MM.1S (cell line): ENCODE results near the gene IGFBP5.

Experiments
- DNase-seq: peaks from one replicate; pipeline ENCODE4 v3.0.0-alpha.2; 2015
- H2AFZ ChIP-seq: fragments of 300-600 bp; sonication (generic); 2 replicates; pipeline ENCODE4 v1.6.0; 2016; ENCODE audit warnings: antibody characterized with exemption, low read length
- H3F3A ChIP-seq: fragments of 300-600 bp; sonication (generic); 2 replicates; pipeline ENCODE4 v1.6.1; 2016; ENCODE audit warnings: mild to moderate bottlenecking, antibody characterized with exemption, low read length, moderate library complexity, mixed read lengths; ENCODE audit not compliant: insufficient read depth
- H3K27ac ChIP-seq: fragments of 300-600 bp; sonication (generic); 2 replicates; pipeline ENCODE4 v1.5.1; 2016; ENCODE audit warnings: mild to moderate bottlenecking, low read length
- H3K27me3 ChIP-seq: fragments of 300-600 bp; sonication (generic); replicated peaks from 2 replicates; pipeline ENCODE4 v1.6.0; 2016; ENCODE audit warnings: low read length; ENCODE audit not compliant: insufficient read depth
- H3K36me3 ChIP-seq: fragments of 300-600 bp; sonication (generic); replicated peaks from 2 replicates; pipeline ENCODE4 v1.6.1; 2016; ENCODE audit warnings: mild to moderate bottlenecking, low read length, mixed read lengths; ENCODE audit not compliant: insufficient read depth
- H3K4me1 ChIP-seq: fragments of 300-600 bp; sonication (generic); 2 replicates; pipeline ENCODE4 v1.6.1; 2016; ENCODE audit warnings: low read length, mixed read lengths
- H3K4me2 ChIP-seq: fragments of 300-600 bp; sonication (generic); 2 replicates; pipeline ENCODE4 v1.6.0; 2016; ENCODE audit warnings: low read depth, low read length
- H3K4me3 ChIP-seq: fragments of 300-600 bp; sonication (generic); 2 replicates; pipeline ENCODE4 v1.5.1; 2016; ENCODE audit warnings: low read length, mixed read lengths
- H3K79me2 ChIP-seq: fragments of 300-600 bp; sonication (generic); 2 replicates; pipeline ENCODE4 v1.6.1; 2016; ENCODE audit warnings: mixed run types, low read length, mixed read lengths
- H3K9ac ChIP-seq: fragments of 300-600 bp; sonication (generic); 2 replicates; pipeline ENCODE4 v1.6.1; 2016; ENCODE audit warnings: low read length, mixed read lengths
- H3K9me2 ChIP-seq: fragments of 300-600 bp; sonication (generic); replicated peaks from 2 replicates; pipeline ENCODE4 v1.6.1; 2016; ENCODE audit warnings: mild to moderate bottlenecking, low read length, mixed read lengths; ENCODE audit not compliant: insufficient read depth
- H3K9me3 ChIP-seq: fragments of 300-600 bp; sonication (generic); replicated peaks from 2 replicates; pipeline ENCODE4 v1.6.1; 2016; ENCODE audit warnings: mild to moderate bottlenecking, low read length, mixed read lengths; ENCODE audit not compliant: insufficient read depth
- H4K20me1 ChIP-seq: fragments of 300-600 bp; sonication (generic); 2 replicates; pipeline ENCODE4 v1.6.1; 2016; ENCODE audit warnings: mild to moderate bottlenecking, low read length, moderate library complexity, mixed read lengths; ENCODE audit not compliant: insufficient read depth
- EZH2 ChIP-seq: fragments of 300-600 bp; sonication (generic); optimal IDR thresholded peaks from 2 replicates; pipeline ENCODE3; 2017; ENCODE audit warnings: low read depth, mild to moderate bottlenecking, antibody characterized with exemption, low read length, mixed read lengths
- EZH2phosphoT487 ChIP-seq: fragments of 300-600 bp; sonication (generic); IDR thresholded peaks from 2 replicates; pipeline ENCODE4 v1.6.1; 2018; ENCODE audit warnings: antibody characterized with exemption, low read length
- TF ChIP-seq, protein P1 (sequence below): fragments of 300-600 bp; sonication (generic); IDR thresholded peaks from 2 replicates; pipeline ENCODE4 v1.5.1; 2016; ENCODE audit warnings: antibody characterized with exemption, low read length, mixed read lengths

Gene IGFBP5

DNA sequence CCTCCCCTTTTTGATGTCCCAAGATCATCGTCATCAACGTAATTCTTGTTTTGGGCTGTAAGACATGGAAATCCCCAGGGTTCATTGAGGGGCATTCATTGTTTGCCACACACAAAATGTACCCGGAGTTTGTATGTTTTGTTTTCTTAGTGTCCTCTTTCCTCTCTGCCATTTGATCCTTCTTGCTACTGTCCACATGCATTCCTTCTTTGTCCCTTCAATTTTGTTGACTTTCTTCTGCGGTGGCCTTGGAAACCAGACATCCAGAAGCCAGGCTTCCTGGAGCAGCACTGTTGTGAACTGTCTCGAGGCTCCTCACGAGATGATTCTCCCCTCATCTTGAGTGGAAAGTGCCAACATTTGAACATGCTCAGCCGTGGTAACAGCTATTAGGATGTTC, 37.4 kb downstream of the IGFBP5 start:
- no peak overlapping the region for H3K9ac ChIP-seq
- no peaks in the 10 kb centered on the region for H3K27me3 ChIP-seq
- no peaks in the 10 kb centered on the region for H3K9me2 ChIP-seq
- H3K9me3 ChIP-seq, result no peaks in the 10 kb centered on the region
- H2AFZ ChIP-seq, result no peak overlapping the region
- H4K20me1 ChIP-seq, result no peaks in the 10 kb centered on the region
- no peak for DNase-seq
- no peaks in the 10 kb centered on the region for H3F3A ChIP-seq
- no peaks in the 10 kb centered on the region for H3K4me1 ChIP-seq
- H3K79me2 ChIP-seq, result no peaks in the 10 kb centered on the region
- no peaks in the 10 kb centered on the region for H3K36me3 ChIP-seq
- no peak for TF ChIP-seq EZH2phosphoT487
- TF ChIP-seq, protein P1, sequence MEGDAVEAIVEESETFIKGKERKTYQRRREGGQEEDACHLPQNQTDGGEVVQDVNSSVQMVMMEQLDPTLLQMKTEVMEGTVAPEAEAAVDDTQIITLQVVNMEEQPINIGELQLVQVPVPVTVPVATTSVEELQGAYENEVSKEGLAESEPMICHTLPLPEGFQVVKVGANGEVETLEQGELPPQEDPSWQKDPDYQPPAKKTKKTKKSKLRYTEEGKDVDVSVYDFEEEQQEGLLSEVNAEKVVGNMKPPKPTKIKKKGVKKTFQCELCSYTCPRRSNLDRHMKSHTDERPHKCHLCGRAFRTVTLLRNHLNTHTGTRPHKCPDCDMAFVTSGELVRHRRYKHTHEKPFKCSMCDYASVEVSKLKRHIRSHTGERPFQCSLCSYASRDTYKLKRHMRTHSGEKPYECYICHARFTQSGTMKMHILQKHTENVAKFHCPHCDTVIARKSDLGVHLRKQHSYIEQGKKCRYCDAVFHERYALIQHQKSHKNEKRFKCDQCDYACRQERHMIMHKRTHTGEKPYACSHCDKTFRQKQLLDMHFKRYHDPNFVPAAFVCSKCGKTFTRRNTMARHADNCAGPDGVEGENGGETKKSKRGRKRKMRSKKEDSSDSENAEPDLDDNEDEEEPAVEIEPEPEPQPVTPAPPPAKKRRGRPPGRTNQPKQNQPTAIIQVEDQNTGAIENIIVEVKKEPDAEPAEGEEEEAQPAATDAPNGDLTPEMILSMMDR, result no peak
- TF ChIP-seq EZH2, result no peak
- H3K27ac ChIP-seq, result no peak overlapping the region
- no peak overlapping the region for H3K4me2 ChIP-seq
- H3K4me3 ChIP-seq, result no peak overlapping the region

DNA sequence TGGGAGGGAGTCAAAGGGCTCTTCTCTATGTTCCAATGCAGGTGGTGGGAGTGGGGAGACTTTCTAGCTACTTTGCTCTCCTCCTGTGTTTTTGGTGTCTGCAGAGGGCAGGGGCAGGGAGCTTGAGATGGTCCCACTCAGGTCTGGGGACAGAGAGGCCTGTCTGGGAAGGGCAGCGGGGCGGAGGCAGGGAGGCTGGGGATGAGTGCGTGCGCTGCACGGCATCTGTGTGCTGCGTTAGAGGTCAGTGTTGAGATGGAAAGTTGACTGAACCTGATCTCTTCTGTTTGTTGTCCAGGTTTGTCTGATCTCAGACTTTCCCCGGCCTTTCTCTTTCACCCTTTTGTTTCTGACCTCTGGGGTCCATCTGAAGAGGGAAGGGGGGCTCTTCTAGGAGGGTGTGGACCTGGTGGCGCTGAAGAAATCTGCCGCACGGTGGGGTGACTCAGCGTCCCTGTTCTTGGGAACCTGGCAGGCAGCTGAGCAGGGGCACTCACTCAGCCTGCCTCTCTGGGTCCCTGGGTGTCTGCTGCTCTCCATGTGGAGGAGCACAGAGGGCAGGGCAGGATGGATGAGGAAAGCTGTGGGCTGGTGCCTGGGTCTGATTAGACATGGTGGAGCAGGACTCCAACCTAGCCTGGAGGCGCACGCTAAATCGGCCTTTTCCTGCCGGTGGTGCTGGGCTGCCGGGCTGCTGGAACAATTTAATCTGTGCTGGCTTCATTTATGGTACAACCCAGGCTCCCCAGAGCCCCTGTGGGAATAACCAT, 38.1 kb downstream of the IGFBP5 start:
- no peaks in the 10 kb centered on the region for H3K9me3 ChIP-seq
- no peak overlapping the region for H3K27ac ChIP-seq
- no peak overlapping the region for H2AFZ ChIP-seq
- no peaks in the 10 kb centered on the region for H3K36me3 ChIP-seq
- H3K4me2 ChIP-seq, result no peak overlapping the region
- no peaks in the 10 kb centered on the region for H4K20me1 ChIP-seq
- no peaks in the 10 kb centered on the region for H3K27me3 ChIP-seq
- no peaks in the 10 kb centered on the region for H3K4me1 ChIP-seq
- no peaks in the 10 kb centered on the region for H3K79me2 ChIP-seq
- TF ChIP-seq EZH2 (no peak), EZH2phosphoT487 (no peak)
- TF ChIP-seq, protein P1, result no peak
- H3F3A ChIP-seq, result no peaks in the 10 kb centered on the region
- H3K9me2 ChIP-seq, result no peaks in the 10 kb centered on the region
- H3K4me3 ChIP-seq, result no peak overlapping the region
- DNase-seq, result no peak
- H3K9ac ChIP-seq, result no peak overlapping the region

DNA sequence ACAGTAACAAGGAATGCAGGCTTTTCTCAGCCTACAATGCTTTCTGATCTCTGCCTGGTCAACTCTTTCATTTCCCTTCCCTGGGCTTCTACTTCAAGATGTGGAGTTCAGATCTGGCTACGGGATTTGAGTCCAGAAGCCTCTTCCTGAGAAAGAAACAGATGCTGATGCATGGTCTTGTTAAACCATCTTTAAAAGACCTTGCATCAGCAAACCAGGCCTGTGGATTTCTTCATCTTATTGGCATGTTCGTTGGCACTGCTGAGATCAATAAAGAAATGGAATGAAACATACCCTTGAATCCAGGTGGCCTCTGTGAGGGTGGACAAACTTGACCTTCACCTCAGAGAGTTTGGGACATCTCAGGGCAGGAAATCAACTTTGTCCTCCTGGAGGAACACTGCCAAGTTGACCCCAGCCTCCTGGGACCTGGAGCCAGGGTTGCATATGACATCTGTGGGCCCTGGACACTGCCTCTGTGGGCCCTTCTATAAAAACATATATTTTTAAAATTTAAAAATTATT, 40.8 kb downstream of the IGFBP5 start:
- H2AFZ ChIP-seq, result no peak overlapping the region
- H3K36me3 ChIP-seq, result no peaks in the 10 kb centered on the region
- H3K27me3 ChIP-seq, result no peaks in the 10 kb centered on the region
- no peak overlapping the region for H3K27ac ChIP-seq
- no peaks in the 10 kb centered on the region for H3K9me2 ChIP-seq
- H3K9me3 ChIP-seq, result no peaks in the 10 kb centered on the region
- TF ChIP-seq EZH2phosphoT487 (no peak), EZH2 (no peak)
- TF ChIP-seq, protein P1, result no peak
- H3K4me1 ChIP-seq, result no peaks in the 10 kb centered on the region
- H3F3A ChIP-seq, result no peaks in the 10 kb centered on the region
- H3K4me3 ChIP-seq, result no peak overlapping the region
- H3K9ac ChIP-seq, result no peak overlapping the region
- no peak overlapping the region for H3K4me2 ChIP-seq
- no peak for DNase-seq
- no peaks in the 10 kb centered on the region for H3K79me2 ChIP-seq
- no peaks in the 10 kb centered on the region for H4K20me1 ChIP-seq
